Body of pancreas (tissue), 4 donors: ENCODE data around the gene MEGF9.

ENCODE experiments used
- CTCF ChIP-seq, 7 experiments: fragments of 450-650 bp in 4 of 7; fragments of 200-600 bp in 3 of 7; sonication (generic) in 3 of 7; IDR thresholded peaks; one replicate each; pipeline ENCODE4 v1.5.1; 2016 to 2019; ENCODE audit warnings: antibody characterized with exemption in 7 of 7
- POLR2A ChIP-seq, 3 donors: fragments of 450-650 bp; IDR thresholded peaks; one replicate each; pipeline ENCODE4 v1.6.1; 2016; ENCODE audit warnings: antibody characterized with exemption in 3 of 3, mild to moderate bottlenecking in 2 of 3

DNA sequence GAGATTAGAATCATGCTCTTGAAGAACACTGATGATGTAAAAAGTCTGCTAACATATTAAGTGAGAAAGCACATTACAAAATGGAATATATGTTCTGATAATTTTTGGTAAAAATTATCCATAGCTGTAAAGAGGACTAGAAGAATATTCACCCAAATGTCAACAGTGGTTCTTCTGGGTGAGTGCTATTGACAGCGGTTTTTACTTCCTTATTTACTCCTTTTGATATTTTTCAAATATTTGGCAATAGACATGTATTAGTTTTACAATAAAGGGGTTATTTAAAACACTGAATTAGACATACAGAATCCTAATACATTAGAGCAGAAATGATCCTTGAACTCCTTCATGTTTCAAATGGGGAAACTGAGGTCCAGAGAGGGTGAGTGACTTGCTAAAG lies 26.9 kb upstream of the MEGF9 start:
- no peak for TF ChIP-seq POLR2A (IDR thresholded peaks at IDR 0.05)
- TF ChIP-seq CTCF (IDR thresholded peaks at IDR 0.05), result no peak
